GM19452 (cell line): ENCODE results near the gene DOCK10.

Experiments used
- ATAC-seq: cut with Tn5 transposase; IDR thresholded peaks from one replicate; pipeline ENCODE4 v1.9.1; 2021; ENCODE audit not compliant: unreplicated experiment

The DOCK10 gene

GRCh38 chr2:224885836-224886547, 156.3 kb downstream of the DOCK10 start:
- peak; percentile 75 for ATAC-seq

- no peak for ATAC-seq
These were observed 157.0 kb downstream of the DOCK10 start for GRCh38 chr2:224885291-224885690.

- no peak for ATAC-seq
These were observed 158.1 kb downstream of the DOCK10 start for GRCh38 chr2:224884188-224884587.

GRCh38 chr2:224883700-224884099, 158.6 kb downstream of the DOCK10 start:
- no peak for ATAC-seq

GRCh38 chr2:224883172-224883516, 159.1 kb downstream of the DOCK10 start:
- ATAC-seq, result no peak

- peak; percentile 53 for ATAC-seq
These were observed 159.7 kb downstream of the DOCK10 start for GRCh38 chr2:224882291-224883171.

GRCh38 chr2:224881846-224882245, 160.4 kb downstream of the DOCK10 start:
- no peak for ATAC-seq

GRCh38 chr2:224876522-224876921, 165.7 kb downstream of the DOCK10 start:
- ATAC-seq, result no peak

- ATAC-seq, result peak; percentile 77
These were observed 166.4 kb downstream of the DOCK10 start for GRCh38 chr2:224875841-224876240.

- no peak for ATAC-seq
These were observed 167.1 kb downstream of the DOCK10 start for GRCh38 chr2:224875153-224875552.

- ATAC-seq, result no peak
These were observed 170.5 kb downstream of the DOCK10 start for GRCh38 chr2:224871813-224872212.

GRCh38 chr2:224870341-224870740, 171.9 kb downstream of the DOCK10 start:
- ATAC-seq, result no peak

- no peak for ATAC-seq
These were observed 172.6 kb downstream of the DOCK10 start for GRCh38 chr2:224869601-224870233.

GRCh38 chr2:224865016-224865415, 177.3 kb downstream of the DOCK10 start:
- no peak for ATAC-seq

- ATAC-seq, result no peak
These were observed 181.0 kb downstream of the DOCK10 start for GRCh38 chr2:224861266-224861665.

- no peak for ATAC-seq
These were observed 181.5 kb downstream of the DOCK10 start for GRCh38 chr2:224860786-224861185.

GRCh38 chr2:224851811-224852210, 190.5 kb downstream of the DOCK10 start:
- ATAC-seq, result no peak

- no peak for ATAC-seq
These were observed 192.2 kb downstream of the DOCK10 start for GRCh38 chr2:224850081-224850480.

- no peak for ATAC-seq
These were observed 193.0 kb downstream of the DOCK10 start for GRCh38 chr2:224849264-224849663.

GRCh38 chr2:224847961-224848850, 194.1 kb downstream of the DOCK10 start:
- ATAC-seq, result no peak

- no peak for ATAC-seq
These were observed 194.9 kb downstream of the DOCK10 start for GRCh38 chr2:224847381-224847780.
